GM12878 (cell line): ENCODE results near the gene CCDC81. TPM values are rescaled to one million over a fixed set of nuclear protein-coding genes. Genes with fewer than 3 reads are reported as not detected.

Experiments used
- ATAC-seq: fragments of 200-7000 bp; cut with Tn5 transposase; 3 replicates; pipeline ENCODE4 v1.9.1; 2020; ENCODE audit warnings: mild to moderate bottlenecking, moderate library complexity
- BruUV-seq: library from RNA; stranded (reverse); fragments of 400-500 nt; replicated peaks from 2 replicates; lab custom pipeline; 2021; lab: Mats Ljungman, UMichigan
- CTCF ChIA-PET: fragments of 300-600 bp; sonication (Branson Sonifier 250); formaldehyde crosslinking; extraction: SDS; loops from one replicate; lab custom pipeline; 2021; ENCODE audit warnings: inconsistent platforms; lab: Yijun Ruan, JAX
- POLR2A ChIA-PET: fragments of 350-600 bp; formaldehyde crosslinking; extraction: SDS; loops from one replicate; lab custom pipeline; 2021; ENCODE audit warnings: inconsistent platforms; lab: Charles Lee
- RAD21 ChIA-PET: fragments of 300-600 bp; sonication (Branson Sonifier 250); formaldehyde crosslinking; loops from one replicate; lab custom pipeline; 2023; ENCODE audit warnings: antibody characterized with exemption; ENCODE audit not compliant: unreplicated experiment; lab: Charles Lee
- SMC1A ChIA-PET: fragments of 300-600 bp; sonication (Branson Sonifier 250); formaldehyde crosslinking; loops from one replicate; lab custom pipeline; 2023; ENCODE audit not compliant: unreplicated experiment, uncharacterized antibody; lab: Charles Lee
- DNase-seq: peaks from one replicate; pipeline ENCODE4 v3.0.0-alpha.2; 2011; ENCODE audit warnings: low read depth, low spot score
- FAIRE-seq: peaks from 3 replicates; lab custom pipeline; 2011; peaks lifted over from hg19 to GRCh38; lab: Jason Lieb, UNC
- H2AFZ ChIP-seq: 2 replicates; pipeline ENCODE4 v1.6.0; 2011; ENCODE audit warnings: low read depth, low read length, control low read depth; ENCODE audit not compliant: control insufficient read depth
- H3K27ac ChIP-seq: 2 replicates; pipeline ENCODE4 v1.5.1; 2011; ENCODE audit warnings: control low read depth; ENCODE audit not compliant: control insufficient read depth, insufficient read depth
- H3K27me3 ChIP-seq, 2 experiments: replicated peaks in 1 of 2; 2 replicates each; pipeline versions ENCODE4 v1.6.0 to v1.6.1; 2011; ENCODE audit warnings: low read length in 1 of 2; ENCODE audit not compliant: control insufficient read depth in 2 of 2, insufficient read depth in 2 of 2
- H3K36me3 ChIP-seq, 2 experiments: 2 replicates each; pipeline ENCODE4 v1.5.1; 2011; ENCODE audit warnings: low read length in 1 of 2; ENCODE audit not compliant: control insufficient read depth in 2 of 2, insufficient read depth in 2 of 2
- H3K4me1 ChIP-seq: 2 replicates; pipeline ENCODE4 v1.6.1; 2011; ENCODE audit warnings: mild to moderate bottlenecking, low read length, moderate library complexity, mixed read lengths; ENCODE audit not compliant: control insufficient read depth, insufficient read depth
- H3K4me2 ChIP-seq: 2 replicates; pipeline ENCODE4 v1.6.0; 2011; ENCODE audit warnings: control low read depth; ENCODE audit not compliant: control insufficient read depth, insufficient read depth
- H3K4me3 ChIP-seq: fragments of 200-600 bp; sonication (generic); 2 replicates; pipeline ENCODE4 v1.5.1; 2016
- H3K79me2 ChIP-seq: 2 replicates; pipeline ENCODE4 v1.6.0; 2011; ENCODE audit warnings: low read length; ENCODE audit not compliant: control insufficient read depth, insufficient read depth
- H3K9ac ChIP-seq: 2 replicates; pipeline ENCODE4 v1.8.0; 2011; ENCODE audit warnings: low read length, control low read depth, mixed read lengths; ENCODE audit not compliant: control insufficient read depth, insufficient read depth
- H3K9me3 ChIP-seq: replicated peaks from 3 replicates; pipeline ENCODE4 v1.5.1; 2011; ENCODE audit warnings: mild to moderate bottlenecking, low read length; ENCODE audit not compliant: control insufficient read depth, insufficient read depth
- H4K20me1 ChIP-seq: 2 replicates; pipeline ENCODE4 v1.6.0; 2011; ENCODE audit not compliant: control insufficient read depth, insufficient read depth
- CREB1 ChIP-seq: IDR thresholded peaks from 2 replicates; pipeline ENCODE4 v1.6.1; 2012; ENCODE audit warnings: low read depth, mild to moderate bottlenecking, inconsistent platforms
- DPF2 ChIP-seq: fragments of 450-650 bp; IDR thresholded peaks from 2 replicates; pipeline ENCODE4 v1.6.1; 2017; ENCODE audit warnings: mild to moderate bottlenecking
- E4F1 ChIP-seq: fragments of 450-650 bp; IDR thresholded peaks from 2 replicates; pipeline ENCODE4 v1.6.1; 2018; ENCODE audit warnings: borderline replicate concordance, mild to moderate bottlenecking; ENCODE audit not compliant: partially characterized antibody
- HDAC2 ChIP-seq: fragments of 200-600 bp; sonication (generic); IDR thresholded peaks from 2 replicates; pipeline ENCODE4 v1.6.1; 2017
- IRF5 ChIP-seq: fragments of 450-650 bp; IDR thresholded peaks from 2 replicates; pipeline ENCODE4 v1.6.1; 2017; ENCODE audit warnings: borderline replicate concordance
- KAT2A ChIP-seq: conservative IDR thresholded peaks from 2 replicates; pipeline ENCODE4 v1.6.1; 2011; ENCODE audit warnings: low read depth, low read length; ENCODE audit not compliant: control insufficient read depth
- KDM1A ChIP-seq: fragments of 200-600 bp; sonication (generic); IDR thresholded peaks from 2 replicates; pipeline ENCODE4 v1.6.1; 2016; ENCODE audit warnings: borderline replicate concordance
- NFYA ChIP-seq: IDR thresholded peaks from 2 replicates; pipeline ENCODE4 v1.6.1; 2011; ENCODE audit warnings: low read depth, mild to moderate bottlenecking, low read length, improper control_type of control experiment, borderline replicate concordance
- NR2C1 ChIP-seq: fragments of 450-650 bp; IDR thresholded peaks from 2 replicates; pipeline ENCODE4 v1.6.1; 2017; ENCODE audit warnings: antibody characterized with exemption, mild to moderate bottlenecking, moderate library complexity
- NR2F1 ChIP-seq: fragments of 450-650 bp; conservative IDR thresholded peaks from 2 replicates; pipeline ENCODE4 v1.6.1; 2017; ENCODE audit warnings: mild to moderate bottlenecking
- PAX8 ChIP-seq: fragments of 450-650 bp; IDR thresholded peaks from 2 replicates; pipeline ENCODE4 v1.6.1; 2017; ENCODE audit warnings: mild to moderate bottlenecking, moderate library complexity
- POLR2A ChIP-seq: IDR thresholded peaks from 2 replicates; pipeline ENCODE4 v1.6.1; 2011; ENCODE audit warnings: low read depth, mild to moderate bottlenecking, low read length
- RB1 ChIP-seq: fragments of 450-650 bp; formaldehyde crosslinking; IDR thresholded peaks from 2 replicates; pipeline ENCODE4 v1.6.1; 2017; ENCODE audit warnings: mild to moderate bottlenecking, borderline replicate concordance
- RELA ChIP-seq: fragments of 450-650 bp; IDR thresholded peaks from 2 replicates; pipeline ENCODE4 v1.8.0; 2014; ENCODE audit warnings: borderline replicate concordance; ENCODE audit not compliant: partially characterized antibody
- SMARCA5 ChIP-seq: fragments of 450-650 bp; IDR thresholded peaks from 2 replicates; pipeline ENCODE4 v1.6.1; 2017; ENCODE audit warnings: mild to moderate bottlenecking
- WRNIP1 ChIP-seq: IDR thresholded peaks from 2 replicates; pipeline ENCODE4 v1.6.1; 2011; ENCODE audit warnings: low read depth, low read length, improper control_type of control experiment, borderline replicate concordance
- ZNF217 ChIP-seq: fragments of 450-650 bp; IDR thresholded peaks from 2 replicates; pipeline ENCODE4 v1.6.1; 2017; ENCODE audit warnings: antibody characterized with exemption, mild to moderate bottlenecking
- ZNF622 ChIP-seq: fragments of 450-650 bp; IDR thresholded peaks from 2 replicates; pipeline ENCODE4 v1.6.1; 2017; ENCODE audit warnings: mild to moderate bottlenecking, inconsistent platforms
- ZNF687 ChIP-seq: fragments of 450-650 bp; IDR thresholded peaks from 2 replicates; pipeline ENCODE4 v1.6.1; 2017; ENCODE audit warnings: mild to moderate bottlenecking, moderate library complexity
- ZZZ3 ChIP-seq: IDR thresholded peaks from 2 replicates; pipeline ENCODE4 v1.6.1; 2011; ENCODE audit warnings: low read depth; ENCODE audit not compliant: control insufficient read depth, insufficient read length
- in situ Hi-C: fragments of 300-500 bp; cut with MboI; formaldehyde crosslinking; loops from 9 replicates; pipeline ENCODE4 v1.14.3; 2018; ENCODE audit warnings: mixed read lengths
- intact Hi-C: fragments of 100-400 bp; cut with micrococcal nuclease; formaldehyde crosslinking; loops from one replicate; pipeline ENCODE4 v1.14.2; 2022; ENCODE audit not compliant: unreplicated experiment
- polyA plus RNA-seq, 11 experiments: library from polyadenylated mRNA; depleted of rRNA in 4 of 11; unstranded in 6 of 11; stranded (reverse) in 5 of 11; fragments of >200 nt; fragmentation: Nextera tagmentation in 4 of 11; fragmentation: Illumina TruSeq in 1 of 11; extraction: Ambion mirVana in 4 of 11; extraction: Trizol in 1 of 11; gene quantifications; 1 replicate in 1 of 11; 2 replicates in 10 of 11; pipeline versions ENCODE4 v1.2.1 to v1.2.3, GENCODE V29; 2011 to 2016; ENCODE audit warnings: inconsistent platforms in 2 of 11, missing spikeins in 2 of 11, low read depth in 1 of 11
- total RNA-seq, 4 experiments: library from RNA; depleted of rRNA in 3 of 4; stranded (reverse); fragments of >200 nt in 3 of 4; fragmentation: Illumina TruSeq in 1 of 4; extraction: Trizol in 1 of 4; gene quantifications; 2 replicates each; pipeline versions ENCODE4 v1.2.1 to v1.2.3, GENCODE V29; 2013 to 2021

Gene CCDC81
- total and polyA plus RNA-seq, 10 of the 15 experiments (the other 5 are each of a cell fraction or from before 2014, with no cell fraction given): 0.06 to 0.53 (median 0.22) TPM

GRCh38 chr11:86372586-86372985 lies 2.1 kb upstream of the CCDC81 start:
- RAD21 ChIA-PET: no interaction called here
- TF ChIP-seq POLR2A (no peak), NFYA (no peak), DPF2 (no peak), WRNIP1 (no peak), KAT2A (no peak), CREB1 (no peak), ZNF217 (no peak), RELA (no peak), ZNF687 (no peak), SMARCA5 (no peak), NR2F1 (no peak), E4F1 (no peak), KDM1A (no peak), RB1 (no peak), ZNF622 (no peak), IRF5 (no peak), ZZZ3 (no peak), HDAC2 (no peak), NR2C1 (no peak), PAX8 (no peak)
- intact Hi-C loops (no loop called here), in situ Hi-C loops (no loop called here)
- CTCF ChIA-PET: no interaction called here
- no peak overlapping the region for H3K9ac ChIP-seq
- POLR2A ChIA-PET: no interaction called here
- H3K79me2 ChIP-seq: no peaks in the 10 kb centered on the region
- ATAC-seq: no peak
- H3K27me3 ChIP-seq: no peaks in the 10 kb centered on the region
- H3K4me2 ChIP-seq: no peak overlapping the region
- no peak for FAIRE-seq
- no peaks in the 10 kb centered on the region for H3K36me3 ChIP-seq
- no TSS peak for BruUV-seq
- SMC1A ChIA-PET: no interaction called here
- H4K20me1 ChIP-seq: no peaks in the 10 kb centered on the region
- H3K9me3 ChIP-seq: no peaks in the 10 kb centered on the region; the same call in 2 of the 3 replicates
- H3K4me3 ChIP-seq: no peak overlapping the region
- no peaks in the 10 kb centered on the region for H3K4me1 ChIP-seq
- no peak overlapping the region for H3K27ac ChIP-seq
- no peak overlapping the region for H2AFZ ChIP-seq
- DNase-seq: no peak
